SJCRH30 (cell line): ENCODE results near the gene CDSN. TPM values are rescaled to one million over a fixed set of nuclear protein-coding genes. Genes with fewer than 3 reads are reported as not detected.

Experiments
- DNase-seq, 2 experiments: peaks; one replicate each; pipeline ENCODE4 v3.0.0-alpha.2; 2015 to 2020
- H3K27ac ChIP-seq: fragments of 250-450 bp; sonication (Bioruptor Pico); 2 replicates; pipeline ENCODE4 v1.5.1; 2020; ENCODE audit warnings: mild to moderate bottlenecking, moderate library complexity
- H3K27me3 ChIP-seq: fragments of 250-450 bp; sonication (Bioruptor Pico); 2 replicates; pipeline ENCODE4 v1.5.1; 2020; ENCODE audit warnings: mild to moderate bottlenecking, moderate library complexity
- H3K36me3 ChIP-seq: fragments of 250-450 bp; sonication (Bioruptor Pico); 2 replicates; pipeline ENCODE4 v1.5.1; 2020; ENCODE audit warnings: mild to moderate bottlenecking, moderate library complexity
- H3K4me1 ChIP-seq: fragments of 250-450 bp; sonication (Bioruptor Pico); 2 replicates; pipeline ENCODE4 v1.5.1; 2020; ENCODE audit warnings: mild to moderate bottlenecking, moderate library complexity
- H3K4me3 ChIP-seq: fragments of 250-450 bp; sonication (Bioruptor Pico); 2 replicates; pipeline ENCODE4 v1.5.1; 2020; ENCODE audit warnings: mild to moderate bottlenecking, moderate library complexity
- H3K9me3 ChIP-seq: fragments of 250-450 bp; sonication (Bioruptor Pico); replicated peaks from 2 replicates; pipeline ENCODE4 v1.5.1; 2020; ENCODE audit warnings: mild to moderate bottlenecking, moderate library complexity
- total RNA-seq: library from RNA; depleted of rRNA; stranded (reverse); fragments of >200 nt; shearing (Covaris generic); gene quantifications from 2 replicates; pipeline ENCODE4 v1.2.3, GENCODE V29; 2014

The CDSN gene
- total RNA-seq, 1 experiment from 2014 or later: 0.06 TPM

- Histone ChIP-seq H3K4me3 (no peak overlapping the region), H3K4me1 (peaks cover 5% of the 10 kb centered on the region), H3K9me3 (no peaks in the 10 kb centered on the region), H3K27me3 (no peaks in the 10 kb centered on the region), H3K36me3 (no peaks in the 10 kb centered on the region), H3K27ac (no peak overlapping the region)
- no peak for DNase-seq
Observed at GRCh38 chr6:31131595-31131994, 11.3 kb upstream of the CDSN start.

GRCh38 chr6:31130751-31131150 lies 10.5 kb upstream of the CDSN start:
- Histone ChIP-seq H3K4me3 (no peak overlapping the region), H3K4me1 (peaks cover 13% of the 10 kb centered on the region), H3K36me3 (no peaks in the 10 kb centered on the region), H3K27me3 (no peaks in the 10 kb centered on the region), H3K27ac (no peak overlapping the region), H3K9me3 (no peaks in the 10 kb centered on the region)
- no peak for DNase-seq

GRCh38 chr6:31129130-31129529 lies 8.9 kb upstream of the CDSN start:
- no peaks in the 10 kb centered on the region for H3K9me3 ChIP-seq
- no peaks in the 10 kb centered on the region for H3K27me3 ChIP-seq

DNA sequence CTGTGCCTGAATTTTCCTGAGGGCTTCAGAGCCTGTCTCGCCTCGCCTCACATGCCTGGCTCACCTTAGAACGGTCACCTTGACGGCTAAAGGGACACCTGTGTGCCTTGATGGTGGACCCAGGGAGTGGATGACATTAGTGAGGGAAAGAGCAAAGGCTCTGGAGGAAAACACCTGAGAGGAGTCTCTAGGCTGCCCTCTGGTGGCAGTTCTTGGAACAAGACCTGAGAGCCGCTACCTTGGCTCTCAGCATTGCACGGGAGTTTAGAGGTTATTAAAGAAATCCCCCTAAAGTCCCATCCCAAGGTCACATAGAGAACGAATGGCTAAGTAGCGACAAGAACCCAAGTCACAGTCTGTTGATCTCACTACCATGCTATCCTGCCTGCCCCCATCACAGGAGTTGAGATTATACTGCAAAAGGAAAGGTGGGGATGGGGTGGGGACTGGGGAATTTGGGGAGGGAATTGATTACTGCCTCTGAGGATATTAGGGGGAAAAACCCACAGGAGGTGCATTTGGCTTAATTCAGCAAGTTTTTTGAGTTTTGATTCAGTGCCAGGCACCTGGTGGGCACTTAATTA lies 7.9 kb upstream of the CDSN start:
- Histone ChIP-seq H3K4me1 (peaks cover 26% of the 10 kb centered on the region), H3K27me3 (no peaks in the 10 kb centered on the region)
- peak; percentile 54 to 77 for DNase-seq

More at GRCh38 chr6:31129130-31129529, 8.9 kb upstream of the CDSN start:
- H3K27ac ChIP-seq: no peak overlapping the region
- DNase-seq: no peak
- H3K4me3 ChIP-seq: no peak overlapping the region
- H3K4me1 ChIP-seq: peaks cover 23% of the 10 kb centered on the region
- H3K36me3 ChIP-seq: no peaks in the 10 kb centered on the region

DNA sequence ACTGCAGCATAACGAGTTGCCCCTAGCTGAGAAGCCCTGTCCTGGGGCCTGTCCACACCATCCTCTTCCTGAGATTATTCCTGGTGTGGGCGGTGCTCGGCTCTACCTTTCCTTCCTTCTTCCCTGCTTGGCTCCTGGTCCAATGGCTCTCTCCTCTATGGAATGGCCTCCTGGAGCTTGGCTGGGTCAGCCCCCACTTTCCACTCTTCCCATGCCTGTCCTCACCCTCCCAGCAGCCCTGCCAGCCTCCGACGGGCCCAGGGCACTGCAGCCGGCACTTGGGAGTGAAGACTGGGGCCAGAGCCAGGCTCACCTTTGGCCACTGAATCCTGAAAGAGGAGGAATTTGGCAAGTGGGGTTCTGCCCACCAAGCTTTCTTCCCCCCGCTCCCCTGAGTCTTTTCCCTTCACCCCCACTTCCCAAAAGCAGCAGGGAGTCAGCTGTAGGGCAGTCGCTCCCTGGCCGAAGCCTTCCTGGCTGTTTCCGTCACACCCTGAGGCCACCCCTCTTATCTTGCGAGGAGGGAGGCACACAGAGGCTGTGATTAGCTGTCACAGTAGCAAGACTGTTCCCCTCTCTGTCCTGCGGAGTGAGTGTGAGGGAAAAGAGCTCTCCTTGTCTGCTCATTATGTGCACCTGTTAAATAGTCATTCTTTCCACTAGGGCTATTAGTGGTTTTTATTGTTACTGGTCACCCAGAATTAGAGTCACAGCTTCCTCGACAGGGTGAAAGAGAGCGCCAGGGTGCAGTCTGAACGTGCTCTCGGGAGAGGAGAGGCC lies 6.3 kb upstream of the CDSN start:
- peak; percentile 51 to 67 for DNase-seq
- no peaks in the 10 kb centered on the region for H3K27me3 ChIP-seq
- peaks cover 37% of the 10 kb centered on the region for H3K4me1 ChIP-seq
- H3K9me3 ChIP-seq: no peaks in the 10 kb centered on the region
- peak overlapping the region; percentile 18 for H3K27ac ChIP-seq
- no peak overlapping the region for H3K4me3 ChIP-seq
- H3K36me3 ChIP-seq: no peaks in the 10 kb centered on the region

More for the DNA sequence above, 7.9 kb upstream of the CDSN start:
- Histone ChIP-seq H3K9me3 (no peaks in the 10 kb centered on the region), H3K4me3 (no peak overlapping the region), H3K27ac (no peak overlapping the region), H3K36me3 (no peaks in the 10 kb centered on the region)

- H3K36me3 ChIP-seq: no peaks in the 10 kb centered on the region
- H3K27ac ChIP-seq: no peak overlapping the region
- peaks cover 37% of the 10 kb centered on the region for H3K4me1 ChIP-seq
- H3K9me3 ChIP-seq: no peaks in the 10 kb centered on the region
- DNase-seq: no peak
- H3K4me3 ChIP-seq: no peak overlapping the region
- H3K27me3 ChIP-seq: no peaks in the 10 kb centered on the region
Observed at GRCh38 chr6:31125586-31126363, 5.5 kb upstream of the CDSN start.

- Histone ChIP-seq H3K4me3 (no peak overlapping the region), H3K27ac (no peak overlapping the region), H3K27me3 (no peaks in the 10 kb centered on the region), H3K4me1 (peaks cover 37% of the 10 kb centered on the region), H3K36me3 (no peaks in the 10 kb centered on the region), H3K9me3 (no peaks in the 10 kb centered on the region)
- DNase-seq: no peak
Observed at GRCh38 chr6:31125162-31125561, 4.9 kb upstream of the CDSN start.

GRCh38 chr6:31122791-31123706 lies 2.8 kb upstream of the CDSN start:
- Histone ChIP-seq H3K4me3 (no peak overlapping the region), H3K27ac (no peak overlapping the region; the same call in 1 of the 2 replicates), H3K36me3 (no peaks in the 10 kb centered on the region), H3K4me1 (peaks cover 37% of the 10 kb centered on the region), H3K27me3 (no peaks in the 10 kb centered on the region), H3K9me3 (no peaks in the 10 kb centered on the region)
- DNase-seq: peak; percentile 75 to 77

GRCh38 chr6:31121131-31121790 lies 1.0 kb upstream of the CDSN start:
- Histone ChIP-seq H3K4me1 (peaks cover 29% of the 10 kb centered on the region), H3K36me3 (no peaks in the 10 kb centered on the region), H3K9me3 (no peaks in the 10 kb centered on the region), H3K4me3 (no peak overlapping the region), H3K27me3 (no peaks in the 10 kb centered on the region), H3K27ac (no peak overlapping the region)
- DNase-seq: no peak

GRCh38 chr6:31118178-31118577 lies 2.1 kb downstream of the CDSN start:
- no peaks in the 10 kb centered on the region for H3K36me3 ChIP-seq
- no peaks in the 10 kb centered on the region for H3K9me3 ChIP-seq
- no peaks in the 10 kb centered on the region for H3K27me3 ChIP-seq
- H3K27ac ChIP-seq: no peak overlapping the region
- no peak for DNase-seq
- H3K4me1 ChIP-seq: peaks cover 33% of the 10 kb centered on the region
- H3K4me3 ChIP-seq: no peak overlapping the region

DNA sequence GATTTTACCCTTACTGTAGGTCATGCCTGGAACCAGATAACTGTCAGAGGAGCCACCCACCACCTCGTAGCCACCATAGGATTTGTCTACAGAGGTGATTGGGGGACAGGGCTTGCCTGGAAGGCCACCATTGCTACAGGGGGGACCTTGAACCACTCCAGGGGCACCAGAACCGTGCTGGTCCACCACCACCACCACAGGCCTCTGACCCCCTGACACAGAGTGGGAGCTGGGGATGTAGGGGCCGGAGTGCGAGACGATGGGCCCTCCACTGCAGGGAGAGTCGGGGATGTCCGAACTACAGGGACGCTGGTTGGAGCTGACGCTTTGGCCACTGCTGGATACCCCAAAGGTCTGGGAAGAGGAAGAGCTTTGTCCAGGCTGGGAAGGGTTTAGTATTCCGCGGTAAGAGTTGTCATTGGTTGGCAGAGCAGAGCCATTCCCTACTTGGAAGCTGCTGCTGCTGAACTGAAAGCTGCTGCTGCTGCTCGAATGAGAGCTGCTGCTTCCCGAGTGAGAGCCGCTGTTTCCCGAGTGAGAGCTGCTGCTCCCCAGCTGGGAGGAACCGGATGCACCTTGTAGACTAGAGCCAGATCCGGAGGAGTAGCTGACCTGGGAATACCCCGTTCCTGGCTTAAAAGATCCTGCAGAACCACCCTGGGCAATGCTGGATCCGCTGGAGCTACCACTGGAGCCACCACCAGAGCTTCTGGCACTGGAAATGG lies 3.4 kb downstream of the CDSN start:
- Histone ChIP-seq H3K36me3 (no peaks in the 10 kb centered on the region), H3K27ac (no peak overlapping the region), H3K4me3 (no peak overlapping the region), H3K4me1 (peaks cover 35% of the 10 kb centered on the region), H3K27me3 (no peaks in the 10 kb centered on the region), H3K9me3 (no peaks in the 10 kb centered on the region)
- DNase-seq: no peak

GRCh38 chr6:31115941-31116560 lies 4.2 kb downstream of the CDSN start:
- no peaks in the 10 kb centered on the region for H3K27me3 ChIP-seq
- H3K36me3 ChIP-seq: no peaks in the 10 kb centered on the region
- H3K4me3 ChIP-seq: no peak overlapping the region
- no peak for DNase-seq
- H3K27ac ChIP-seq: no peak overlapping the region
- H3K9me3 ChIP-seq: no peaks in the 10 kb centered on the region
- H3K4me1 ChIP-seq: peaks cover 43% of the 10 kb centered on the region
